Hematopoietic multipotent progenitor cell treated with erythropoietin and hydrocortisone succinate and interleukin-3 and kit ligand, for 6 days (in vitro differentiated cells): Measurements from ENCODE around the gene CD8B.
A peak's percentile ranks its signal among the peaks of the same experiment; 100 is the strongest.
"Not testable (repeated sequence)": the region's sequence is repeated elsewhere in the genome, so short reads cannot be mapped to it uniquely, and the experiment has no call there.

Experiments used
- DNase-seq: peaks from one replicate; pipeline ENCODE4 v3.0.0-alpha.2; 2015

CD8B gene

GRCh38 chr2:86835548-86835889 lies 26.2 kb downstream of the CD8B start:
- not testable (repeated sequence) for DNase-seq

GRCh38 chr2:86833315-86833714 lies 28.4 kb downstream of the CD8B start:
- no peak for DNase-seq

GRCh38 chr2:86832334-86833096 lies 29.2 kb downstream of the CD8B start:
- DNase-seq = no peak

GRCh38 chr2:86831537-86831936 lies 30.1 kb downstream of the CD8B start:
- peak; percentile 5 for DNase-seq

GRCh38 chr2:86826951-86827350 lies 34.7 kb downstream of the CD8B start:
- no peak for DNase-seq

- no peak for DNase-seq
Observed at GRCh38 chr2:86825693-86826381, 35.8 kb downstream of the CD8B start.

GRCh38 chr2:86825036-86825692 lies 36.5 kb downstream of the CD8B start:
- no peak for DNase-seq

GRCh38 chr2:86822668-86823345 lies 38.9 kb downstream of the CD8B start:
- DNase-seq = no peak

GRCh38 chr2:86821842-86822241 lies 39.8 kb downstream of the CD8B start:
- DNase-seq = no peak

- DNase-seq = no peak
Observed at GRCh38 chr2:86821306-86821705, 40.4 kb downstream of the CD8B start.

- no peak for DNase-seq
Observed at GRCh38 chr2:86818957-86819356, 42.7 kb downstream of the CD8B start.

GRCh38 chr2:86818114-86818801 lies 43.4 kb downstream of the CD8B start:
- no peak for DNase-seq

GRCh38 chr2:86815611-86816010 lies 46.1 kb downstream of the CD8B start:
- DNase-seq = no peak

GRCh38 chr2:86809481-86810121 lies 52.1 kb downstream of the CD8B start:
- DNase-seq = no peak

- DNase-seq = peak; percentile 91
Observed at GRCh38 chr2:86808315-86809161, 53.1 kb downstream of the CD8B start.

GRCh38 chr2:86807468-86808275 lies 54.0 kb downstream of the CD8B start:
- DNase-seq = peak; percentile 62

- no peak for DNase-seq
Observed at GRCh38 chr2:86807133-86807467, 54.6 kb downstream of the CD8B start.

- no peak for DNase-seq
Observed at GRCh38 chr2:86806059-86806857, 55.4 kb downstream of the CD8B start.

GRCh38 chr2:86800856-86801567 lies 60.7 kb downstream of the CD8B start:
- no peak for DNase-seq
